Endothelial cell of umbilical vein (primary cell): ENCODE data around the gene SMARCC1.

Source experiments
- EZH2 ChIP-seq: IDR thresholded peaks from 2 replicates; pipeline ENCODE4 v1.6.1; 2012; ENCODE audit warnings: borderline replicate concordance, low read depth, mild to moderate bottlenecking, moderate library complexity, low read length, inconsistent platforms; ENCODE audit not compliant: severe bottlenecking
- FOS ChIP-seq: IDR thresholded peaks from 2 replicates; pipeline ENCODE4 v1.6.1; 2011; ENCODE audit warnings: mild to moderate bottlenecking, low read length, moderate library complexity, borderline replicate concordance; ENCODE audit not compliant: insufficient read depth
- GATA2 ChIP-seq: IDR thresholded peaks from 2 replicates; pipeline ENCODE4 v1.7.0; 2011; ENCODE audit warnings: low read depth, mild to moderate bottlenecking, moderate library complexity, mixed read lengths, low read length; ENCODE audit not compliant: insufficient read length, insufficient read depth
- JUN ChIP-seq: IDR thresholded peaks from 2 replicates; pipeline ENCODE4 v1.6.1; 2011; ENCODE audit warnings: borderline replicate concordance, low read depth; ENCODE audit not compliant: insufficient read length, insufficient read depth
- MYC ChIP-seq: IDR thresholded peaks from one replicate; pipeline ENCODE4 v1.6.1; 2011; ENCODE audit warnings: mild to moderate bottlenecking, low read depth, low read length
- POLR2A ChIP-seq: IDR thresholded peaks from 2 replicates; pipeline ENCODE4 v1.6.1; 2012; ENCODE audit warnings: low read depth, mild to moderate bottlenecking, control low read depth, low read length
- POLR2AphosphoS5 ChIP-seq: IDR thresholded peaks from 2 replicates; pipeline ENCODE4 v1.6.1; 2012; ENCODE audit warnings: low read depth, mild to moderate bottlenecking, control low read depth, low read length, moderate library complexity; ENCODE audit not compliant: insufficient read depth
- TF ChIP-seq, protein P1 (sequence below), 2 donors: IDR thresholded peaks; 1 replicate in 1 of 2; 2 replicates in 1 of 2; pipeline ENCODE4 v1.5.1; 2011; ENCODE audit warnings: low read length in 2 of 2, mild to moderate bottlenecking in 2 of 2, moderate library complexity in 2 of 2, control low read depth in 1 of 2, inconsistent platforms in 1 of 2, low read depth in 1 of 2; ENCODE audit not compliant: insufficient read depth in 1 of 2; ENCODE audit errors: extremely low read depth in 1 of 2
- TF ChIP-seq, protein P2 (sequence below): IDR thresholded peaks from 2 replicates; pipeline ENCODE4 v1.6.1; 2011; ENCODE audit not compliant: insufficient read depth, insufficient read length

DNA sequence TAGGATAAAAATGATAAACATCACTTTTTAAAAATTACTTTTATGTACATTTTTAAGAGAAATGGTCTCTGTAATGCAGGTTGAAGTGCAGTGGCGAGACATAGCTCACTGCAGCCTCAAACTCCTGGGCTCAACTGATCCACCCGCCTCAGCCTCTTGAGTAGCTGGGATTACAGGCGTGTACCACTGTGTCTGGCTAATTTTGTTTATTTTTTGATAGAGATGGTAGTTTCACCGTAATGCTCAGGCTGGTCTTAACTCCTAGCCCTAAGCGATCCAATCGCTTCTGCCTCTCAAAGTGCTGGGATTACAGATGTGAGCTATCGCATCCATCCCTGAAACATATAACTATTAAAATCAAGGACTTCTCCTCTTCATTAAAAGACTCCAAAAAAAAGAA lies 140.0 kb downstream of the SMARCC1 start:
- TF ChIP-seq, protein P1, sequence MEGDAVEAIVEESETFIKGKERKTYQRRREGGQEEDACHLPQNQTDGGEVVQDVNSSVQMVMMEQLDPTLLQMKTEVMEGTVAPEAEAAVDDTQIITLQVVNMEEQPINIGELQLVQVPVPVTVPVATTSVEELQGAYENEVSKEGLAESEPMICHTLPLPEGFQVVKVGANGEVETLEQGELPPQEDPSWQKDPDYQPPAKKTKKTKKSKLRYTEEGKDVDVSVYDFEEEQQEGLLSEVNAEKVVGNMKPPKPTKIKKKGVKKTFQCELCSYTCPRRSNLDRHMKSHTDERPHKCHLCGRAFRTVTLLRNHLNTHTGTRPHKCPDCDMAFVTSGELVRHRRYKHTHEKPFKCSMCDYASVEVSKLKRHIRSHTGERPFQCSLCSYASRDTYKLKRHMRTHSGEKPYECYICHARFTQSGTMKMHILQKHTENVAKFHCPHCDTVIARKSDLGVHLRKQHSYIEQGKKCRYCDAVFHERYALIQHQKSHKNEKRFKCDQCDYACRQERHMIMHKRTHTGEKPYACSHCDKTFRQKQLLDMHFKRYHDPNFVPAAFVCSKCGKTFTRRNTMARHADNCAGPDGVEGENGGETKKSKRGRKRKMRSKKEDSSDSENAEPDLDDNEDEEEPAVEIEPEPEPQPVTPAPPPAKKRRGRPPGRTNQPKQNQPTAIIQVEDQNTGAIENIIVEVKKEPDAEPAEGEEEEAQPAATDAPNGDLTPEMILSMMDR (IDR thresholded peaks at IDR 0.05; ENCODE audit: extremely low read depth in 1 of 2, insufficient read depth in 1 of 2, low read depth in 1 of 2, low read length in 2 of 2): no peak
- TF ChIP-seq, protein P2, sequence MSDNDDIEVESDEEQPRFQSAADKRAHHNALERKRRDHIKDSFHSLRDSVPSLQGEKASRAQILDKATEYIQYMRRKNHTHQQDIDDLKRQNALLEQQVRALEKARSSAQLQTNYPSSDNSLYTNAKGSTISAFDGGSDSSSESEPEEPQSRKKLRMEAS: no peak
- TF ChIP-seq EZH2: no peak
- TF ChIP-seq POLR2A: no peak
- no peak for TF ChIP-seq POLR2AphosphoS5
- TF ChIP-seq FOS: no peak
- TF ChIP-seq MYC: no peak
- TF ChIP-seq JUN: no peak
- no peak for TF ChIP-seq GATA2
